ENCODE measurements around the gene MED16. TPM values are rescaled to one million over a fixed set of nuclear protein-coding genes. Genes with fewer than 3 reads are reported as not detected.

Gene MED16
- total and polyA plus RNA-seq, 9 donors: 0.62 to 75.4 (median 52.3) TPM

GRCh38 chr19:834216-834615, 58.8 kb downstream of the MED16 start:
- 75 to 78% (median 77%) methylated on average over 24 of the region's 24 CpGs for WGBS, 3 donors
- Histone ChIP-seq H3K36me3 (no peaks in the 10 kb centered on the region), H3K4me3 (no peak overlapping the region), H3K27me3 (no peaks in the 10 kb centered on the region), H3K27ac (no peak overlapping the region), H3K9me3 (no peaks in the 10 kb centered on the region), H3K4me1 (ENCODE audit: insufficient read depth) (no peaks in the 10 kb centered on the region)
- intact Hi-C loops (cut with DNase I): no loop called here
- TF ChIP-seq POLR2A (IDR thresholded peaks at IDR 0.05) (no peak), CTCF (IDR thresholded peaks at IDR 0.05) (no peak), EP300 (IDR thresholded peaks at IDR 0.05) (no peak)
- DNase-seq: no peak

GRCh38 chr19:831407-832369, 61.3 kb downstream of the MED16 start:
- Histone ChIP-seq H3K27ac (no peak overlapping the region), H3K27me3 (no peaks in the 10 kb centered on the region), H3K36me3 (no peaks in the 10 kb centered on the region), H3K9me3 (no peaks in the 10 kb centered on the region), H3K4me1 (ENCODE audit: insufficient read depth) (no peaks in the 10 kb centered on the region), H3K4me3 (no peak overlapping the region)
- no peak for DNase-seq
- intact Hi-C loops (cut with DNase I): no loop called here
- no peak for TF ChIP-seq POLR2A (IDR thresholded peaks at IDR 0.05)
- no peak for TF ChIP-seq EP300 (IDR thresholded peaks at IDR 0.05)
- TF ChIP-seq CTCF (IDR thresholded peaks at IDR 0.05): no peak
- WGBS, 3 donors: 38 to 44% (median 40%) methylated on average over 37 to 38 of the region's 38 CpGs

- Histone ChIP-seq H3K36me3 (no peaks in the 10 kb centered on the region), H3K27me3 (no peaks in the 10 kb centered on the region), H3K27ac (no peak overlapping the region), H3K9me3 (no peaks in the 10 kb centered on the region), H3K4me1 (ENCODE audit: insufficient read depth) (no peaks in the 10 kb centered on the region), H3K4me3 (no peak overlapping the region)
- TF ChIP-seq POLR2A (IDR thresholded peaks at IDR 0.05): no peak
- no peak for TF ChIP-seq EP300 (IDR thresholded peaks at IDR 0.05)
- no peak for TF ChIP-seq CTCF (IDR thresholded peaks at IDR 0.05)
- 42 to 63% (median 54%) methylated on average over 18 of the region's 18 CpGs for WGBS, 3 donors
- DNase-seq: no peak
- intact Hi-C loops (cut with DNase I): no loop called here
Observed at GRCh38 chr19:829129-829758, 63.7 kb downstream of the MED16 start.

GRCh38 chr19:827710-828321, 65.2 kb downstream of the MED16 start, which contains the start of gene AZU1:
Gene AZU1 (plus strand): TSS chr19:827837. CDS start chr19:827847, 10 bp downstream.
- WGBS, 3 donors: 62 to 74% (median 73%) methylated on average over 28 to 33 of the region's 33 CpGs
- intact Hi-C loops (cut with DNase I): no loop called here
- no peak for TF ChIP-seq POLR2A (IDR thresholded peaks at IDR 0.05)
- TF ChIP-seq EP300 (IDR thresholded peaks at IDR 0.05): no peak
- TF ChIP-seq CTCF (IDR thresholded peaks at IDR 0.05): no peak
- no peaks in the 10 kb centered on the region for H3K4me1 ChIP-seq (ENCODE audit: insufficient read depth)
- no peaks in the 10 kb centered on the region for H3K27me3 ChIP-seq
- no peaks in the 10 kb centered on the region for H3K9me3 ChIP-seq
- no peaks in the 10 kb centered on the region for H3K36me3 ChIP-seq
- H3K27ac ChIP-seq: no peak within 1 kb of the TSS
- peak in 1 of 5 donors; percentile 22 for DNase-seq
- H3K4me3 ChIP-seq: no peak within 1 kb of the TSS
